H9 (cell line): ENCODE measurements around the gene CDC42EP4. TPM values are rescaled to one million over a fixed set of nuclear protein-coding genes. Genes with fewer than 3 reads are reported as not detected.

Experiments used
- DNase-seq: peaks from one replicate; pipeline ENCODE4 v3.0.0-alpha.2; 2017
- H2AFZ ChIP-seq: one replicate; pipeline ENCODE4 v1.6.1; 2013; ENCODE audit warnings: mild to moderate bottlenecking, low read length, control low read depth, moderate library complexity
- H2AK5ac ChIP-seq: 2 replicates; pipeline ENCODE4 v1.6.1; 2013; ENCODE audit warnings: low read length, control low read depth, mixed read lengths; ENCODE audit not compliant: insufficient read length
- H2BK120ac ChIP-seq: one replicate; pipeline ENCODE4 v1.6.1; 2013; ENCODE audit warnings: low read depth, mild to moderate bottlenecking, low read length, control low read depth, inconsistent platforms; ENCODE audit not compliant: poor library complexity, severe bottlenecking
- H2BK12ac ChIP-seq: 2 replicates; pipeline ENCODE4 v1.6.1; 2013; ENCODE audit warnings: low read length, control low read depth, mixed read lengths, low read depth; ENCODE audit not compliant: insufficient read length
- H2BK15ac ChIP-seq: 2 replicates; pipeline ENCODE4 v1.6.1; 2013; ENCODE audit warnings: low read depth, low read length, control low read depth
- H2BK20ac ChIP-seq: one replicate; pipeline ENCODE4 v1.6.1; 2013; ENCODE audit warnings: low read depth, mild to moderate bottlenecking, low read length, control low read depth, inconsistent platforms; ENCODE audit not compliant: poor library complexity, severe bottlenecking
- H2BK5ac ChIP-seq: 2 replicates; pipeline ENCODE4 v1.6.1; 2013; ENCODE audit warnings: low read length, control low read depth, mixed read lengths; ENCODE audit not compliant: insufficient read length
- H3K14ac ChIP-seq: 2 replicates; pipeline ENCODE4 v1.6.1; 2013; ENCODE audit warnings: low read length, control low read depth; ENCODE audit not compliant: insufficient read depth
- H3K18ac ChIP-seq: 2 replicates; pipeline ENCODE4 v1.6.1; 2013; ENCODE audit warnings: low read depth, mild to moderate bottlenecking, mixed read lengths, low read length, control low read depth; ENCODE audit not compliant: insufficient read length
- H3K23ac ChIP-seq: 2 replicates; pipeline ENCODE4 v1.6.1; 2013; ENCODE audit warnings: low read length, control low read depth, mixed read lengths, low read depth; ENCODE audit not compliant: insufficient read length
- H3K23me2 ChIP-seq: 2 replicates; pipeline ENCODE4 v1.6.1; 2013; ENCODE audit warnings: low read depth, mild to moderate bottlenecking, mixed read lengths, low read length, control low read depth; ENCODE audit not compliant: insufficient read length, poor library complexity, severe bottlenecking
- H3K27ac ChIP-seq: 2 replicates; pipeline ENCODE4 v1.5.1; 2013; ENCODE audit warnings: low read length, control low read depth, mixed read lengths, low read depth; ENCODE audit not compliant: insufficient read length
- H3K27me3 ChIP-seq: 2 replicates; pipeline ENCODE4 v1.6.1; 2013; ENCODE audit warnings: low read length, control low read depth, inconsistent platforms; ENCODE audit not compliant: insufficient read depth
- H3K4ac ChIP-seq: 2 replicates; pipeline ENCODE4 v1.6.1; 2013; ENCODE audit warnings: low read depth, mild to moderate bottlenecking, control low read depth, inconsistent platforms, low read length, moderate library complexity
- H3K4me1 ChIP-seq: 2 replicates; pipeline ENCODE4 v1.6.1; 2013; ENCODE audit warnings: low read length, control low read depth, inconsistent platforms; ENCODE audit not compliant: insufficient read depth
- H3K4me2 ChIP-seq: 2 replicates; pipeline ENCODE4 v1.6.1; 2013; ENCODE audit warnings: low read length, control low read depth, mixed read lengths; ENCODE audit not compliant: insufficient read length, insufficient read depth
- H3K56ac ChIP-seq: 2 replicates; pipeline ENCODE4 v1.6.1; 2013; ENCODE audit warnings: low read depth, mild to moderate bottlenecking, mixed read lengths, low read length, control low read depth; ENCODE audit not compliant: insufficient read length
- H3K79me1 ChIP-seq: 2 replicates; pipeline ENCODE4 v1.6.1; 2013; ENCODE audit warnings: low read depth, mild to moderate bottlenecking, moderate library complexity, low read length, control low read depth, inconsistent platforms; ENCODE audit not compliant: insufficient read depth, poor library complexity, severe bottlenecking
- H3K79me2 ChIP-seq: 2 replicates; pipeline ENCODE4 v1.6.1; 2013; ENCODE audit warnings: low read length, control low read depth, inconsistent platforms; ENCODE audit not compliant: insufficient read depth
- H3K9ac ChIP-seq: 2 replicates; pipeline ENCODE4 v1.6.1; 2013; ENCODE audit warnings: low read length, control low read depth, mixed read lengths; ENCODE audit not compliant: insufficient read length; ENCODE audit errors: extremely low read depth
- H3K9me3 ChIP-seq: one replicate; pipeline ENCODE4 v1.6.1; 2013; ENCODE audit warnings: low read depth, low read length, inconsistent platforms; ENCODE audit not compliant: control insufficient read depth
- H3T11ph ChIP-seq: one replicate; pipeline ENCODE4 v1.6.1; 2013; ENCODE audit warnings: mild to moderate bottlenecking, low read length, control low read depth, inconsistent platforms
- H4K20me1 ChIP-seq: one replicate; pipeline ENCODE4 v1.6.1; 2013; ENCODE audit not compliant: control insufficient read depth, insufficient read length, insufficient read depth
- H4K5ac ChIP-seq: 2 replicates; pipeline ENCODE4 v1.6.1; 2013; ENCODE audit warnings: low read depth, mild to moderate bottlenecking, mixed read lengths, low read length, control low read depth; ENCODE audit not compliant: insufficient read length
- H4K8ac ChIP-seq: replicated peaks from 2 replicates; pipeline ENCODE4 v1.6.1; 2013; ENCODE audit warnings: low read length, control low read depth, mixed read lengths, low read depth; ENCODE audit not compliant: insufficient read length
- H4K91ac ChIP-seq: 2 replicates; pipeline ENCODE4 v1.6.1; 2013; ENCODE audit warnings: low read depth, mild to moderate bottlenecking, moderate library complexity, mixed read lengths, low read length, control low read depth; ENCODE audit not compliant: insufficient read length
- H3K27ac Mint-ChIP-seq, 3 experiments: 2 replicates in 2 of 3; 3 replicates in 1 of 3; pipeline ENCODE4 v1.8.0; 2020 to 2021; ENCODE audit warnings: mixed read lengths in 3 of 3, mild to moderate bottlenecking in 1 of 3, moderate library complexity in 1 of 3
- H3K27me3 Mint-ChIP-seq: 2 replicates; pipeline ENCODE4 v1.8.0; 2021; ENCODE audit warnings: low read depth, mild to moderate bottlenecking, moderate library complexity, mixed read lengths
- H3K36me3 Mint-ChIP-seq, 3 experiments: 2 replicates in 2 of 3; 3 replicates in 1 of 3; pipeline ENCODE4 v1.8.0; 2020 to 2021; ENCODE audit warnings: low read depth in 3 of 3, mixed read lengths in 3 of 3; ENCODE audit not compliant: insufficient read depth in 1 of 3
- H3K4me1 Mint-ChIP-seq, 2 experiments: 2 replicates each; pipeline ENCODE4 v1.8.0; 2020; ENCODE audit warnings: mixed read lengths in 2 of 2
- H3K4me3 Mint-ChIP-seq, 2 experiments: 2 replicates in 1 of 2; 3 replicates in 1 of 2; pipeline ENCODE4 v1.8.0; 2020 to 2021; ENCODE audit warnings: mild to moderate bottlenecking in 2 of 2, mixed read lengths in 2 of 2, moderate library complexity in 1 of 2
- H3K9me3 Mint-ChIP-seq, 2 experiments: 2 replicates in 1 of 2; 3 replicates in 1 of 2; pipeline ENCODE4 v1.8.0; 2020; ENCODE audit warnings: mild to moderate bottlenecking in 2 of 2, mixed read lengths in 2 of 2, moderate library complexity in 1 of 2
- WGBS: extraction: QIAGEN DNeasy Blood & Tissue Kit; methylation state at CpG from one replicate; pipeline ENCODE4 v1.1.7; 2013; ENCODE audit warnings: missing lambda C conversion rate, low lambda C conversion rate, mixed read lengths; ENCODE audit not compliant: insufficient read length; ENCODE audit errors: extremely low coverage; 5-methylcytosine and 5-hydroxymethylcytosine counted together
- total RNA-seq: library from RNA; stranded (reverse); gene quantifications from 2 replicates; pipeline ENCODE4 v1.2.1, GENCODE V29; 2021
- TF ChIP-seq, protein P1 (sequence below): fragments of 200-600 bp; sonication (generic); conservative IDR thresholded peaks from 3 replicates; pipeline ENCODE4 v1.8.0; 2021; ENCODE audit warnings: antibody characterized with exemption, mild to moderate bottlenecking

The CDC42EP4 gene
- total RNA-seq, 1 experiment from 2014 or later = 27.1 TPM

DNA sequence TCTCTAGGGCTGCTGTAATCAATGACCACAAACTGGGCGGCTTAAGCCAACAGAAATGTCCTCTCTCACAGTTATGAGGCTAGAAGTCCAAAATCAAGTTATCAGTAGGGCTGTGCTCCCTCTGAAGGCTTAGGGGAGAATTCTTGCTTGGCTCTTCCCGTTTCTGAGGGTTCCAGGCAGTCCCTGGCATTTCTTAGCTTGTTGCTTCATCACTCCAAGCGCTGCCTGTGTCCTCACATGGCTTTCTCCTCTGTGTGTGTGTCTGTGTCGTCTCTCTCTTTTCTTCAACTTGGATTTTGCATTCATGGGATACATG lies 13.7 kb upstream of the CDC42EP4 start:
- no peaks in the 10 kb centered on the region for H3K27me3 ChIP-seq
- no peak overlapping the region for H4K91ac ChIP-seq
- no peak overlapping the region for H4K5ac ChIP-seq
- TF ChIP-seq, protein P1, sequence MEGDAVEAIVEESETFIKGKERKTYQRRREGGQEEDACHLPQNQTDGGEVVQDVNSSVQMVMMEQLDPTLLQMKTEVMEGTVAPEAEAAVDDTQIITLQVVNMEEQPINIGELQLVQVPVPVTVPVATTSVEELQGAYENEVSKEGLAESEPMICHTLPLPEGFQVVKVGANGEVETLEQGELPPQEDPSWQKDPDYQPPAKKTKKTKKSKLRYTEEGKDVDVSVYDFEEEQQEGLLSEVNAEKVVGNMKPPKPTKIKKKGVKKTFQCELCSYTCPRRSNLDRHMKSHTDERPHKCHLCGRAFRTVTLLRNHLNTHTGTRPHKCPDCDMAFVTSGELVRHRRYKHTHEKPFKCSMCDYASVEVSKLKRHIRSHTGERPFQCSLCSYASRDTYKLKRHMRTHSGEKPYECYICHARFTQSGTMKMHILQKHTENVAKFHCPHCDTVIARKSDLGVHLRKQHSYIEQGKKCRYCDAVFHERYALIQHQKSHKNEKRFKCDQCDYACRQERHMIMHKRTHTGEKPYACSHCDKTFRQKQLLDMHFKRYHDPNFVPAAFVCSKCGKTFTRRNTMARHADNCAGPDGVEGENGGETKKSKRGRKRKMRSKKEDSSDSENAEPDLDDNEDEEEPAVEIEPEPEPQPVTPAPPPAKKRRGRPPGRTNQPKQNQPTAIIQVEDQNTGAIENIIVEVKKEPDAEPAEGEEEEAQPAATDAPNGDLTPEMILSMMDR = no peak
- no peak overlapping the region for H3K23ac ChIP-seq
- H3K27ac ChIP-seq = no peak overlapping the region
- Mint-ChIP-seq H3K36me3 (no peaks in the 10 kb centered on the region), H3K4me3 (no peak overlapping the region), H3K9me3 (no peaks in the 10 kb centered on the region), H3K27ac (no peak overlapping the region), H3K27me3 (peaks cover 7% of the 10 kb centered on the region), H3K4me1 (peaks cover 26 to 29% of the 10 kb centered on the region in 2 experiments)
- no peaks in the 10 kb centered on the region for H3K9me3 ChIP-seq
- H3K14ac ChIP-seq = no peak overlapping the region
- H3K9ac ChIP-seq = no peak overlapping the region
- no peak overlapping the region for H3T11ph ChIP-seq
- no peak overlapping the region for H2BK12ac ChIP-seq
- no peak overlapping the region for H3K56ac ChIP-seq
- no peaks in the 10 kb centered on the region for H3K23me2 ChIP-seq
- H4K20me1 ChIP-seq = no peaks in the 10 kb centered on the region
- H2BK20ac ChIP-seq = no peak overlapping the region
- no peak overlapping the region for H2BK120ac ChIP-seq
- H3K18ac ChIP-seq = no peak overlapping the region
- no peaks in the 10 kb centered on the region for H3K79me1 ChIP-seq
- no peak overlapping the region for H3K4me2 ChIP-seq
- no peak overlapping the region for H2BK15ac ChIP-seq
- no peak overlapping the region for H2AK5ac ChIP-seq
- peaks cover 8% of the 10 kb centered on the region; the same call in 1 of the 2 replicates for H3K4me1 ChIP-seq
- WGBS = no CpG with 5 or more reads among the region's 4 CpGs
- H4K8ac ChIP-seq = no peak overlapping the region
- no peaks in the 10 kb centered on the region for H3K79me2 ChIP-seq
- H2AFZ ChIP-seq = no peak overlapping the region
- H2BK5ac ChIP-seq = no peak overlapping the region
- no peak for DNase-seq
- H3K4ac ChIP-seq = no peak overlapping the region
